HG03460 (cell line): Measurements from ENCODE around the gene FCRLB.
A peak's percentile ranks its signal among the peaks of the same experiment; 100 is the strongest.
"Not testable (repeated sequence)": the region's sequence is repeated elsewhere in the genome, so short reads cannot be mapped to it uniquely, and the experiment has no call there.

Experiments
- ATAC-seq: cut with Tn5 transposase; IDR thresholded peaks from one replicate; pipeline ENCODE4 v1.9.1; 2021; ENCODE audit not compliant: unreplicated experiment

FCRLB gene

GRCh38 chr1:161718559-161719324, 2.6 kb upstream of the FCRLB start:
- ATAC-seq: peak; percentile 63

- ATAC-seq: peak; percentile 46
Observed at GRCh38 chr1:161719325-161719611, 2.1 kb upstream of the FCRLB start.

DNA sequence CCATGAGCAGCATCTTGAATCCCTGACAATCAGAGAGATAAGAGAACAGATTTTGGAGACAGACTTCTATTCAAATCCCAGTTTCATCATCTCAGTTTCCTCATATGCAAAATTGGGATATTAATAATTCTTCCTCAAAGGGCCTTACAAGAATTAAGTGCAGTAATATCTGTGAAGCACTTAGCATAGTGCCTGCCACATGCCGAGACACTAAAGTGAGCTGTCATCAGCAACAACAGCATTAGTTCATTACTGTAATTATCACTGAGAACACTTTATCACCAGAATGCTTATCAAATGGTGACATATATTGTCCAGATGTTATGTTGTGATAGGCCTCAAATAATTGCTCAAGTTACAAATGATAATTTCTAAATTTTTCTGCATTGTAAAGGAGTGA, 922 bp upstream of the FCRLB start:
- no peak for ATAC-seq

GRCh38 chr1:161721738-161722343, 497 bp downstream of the FCRLB start:
- no peak for ATAC-seq

DNA sequence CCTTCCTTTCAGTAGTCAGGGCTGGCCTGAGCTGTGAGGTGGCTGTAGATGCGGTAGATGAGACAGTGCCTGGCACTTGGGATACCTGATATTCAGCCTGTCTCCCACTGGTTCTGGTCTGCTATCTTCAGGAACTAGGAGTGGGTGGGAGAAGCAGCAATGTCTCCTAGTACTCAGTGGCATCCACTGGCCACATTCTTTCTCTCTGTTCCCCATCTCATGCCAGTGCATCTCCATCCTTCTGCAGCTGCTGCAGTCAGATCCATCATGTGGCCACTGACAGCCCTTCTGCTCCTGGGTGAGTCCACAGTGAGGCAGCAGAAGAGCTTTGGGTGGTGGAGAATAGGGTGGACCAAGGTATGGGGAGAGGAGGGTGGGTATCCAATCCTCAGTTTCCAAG, 1.1 kb downstream of the FCRLB start:
- ATAC-seq: no peak

DNA sequence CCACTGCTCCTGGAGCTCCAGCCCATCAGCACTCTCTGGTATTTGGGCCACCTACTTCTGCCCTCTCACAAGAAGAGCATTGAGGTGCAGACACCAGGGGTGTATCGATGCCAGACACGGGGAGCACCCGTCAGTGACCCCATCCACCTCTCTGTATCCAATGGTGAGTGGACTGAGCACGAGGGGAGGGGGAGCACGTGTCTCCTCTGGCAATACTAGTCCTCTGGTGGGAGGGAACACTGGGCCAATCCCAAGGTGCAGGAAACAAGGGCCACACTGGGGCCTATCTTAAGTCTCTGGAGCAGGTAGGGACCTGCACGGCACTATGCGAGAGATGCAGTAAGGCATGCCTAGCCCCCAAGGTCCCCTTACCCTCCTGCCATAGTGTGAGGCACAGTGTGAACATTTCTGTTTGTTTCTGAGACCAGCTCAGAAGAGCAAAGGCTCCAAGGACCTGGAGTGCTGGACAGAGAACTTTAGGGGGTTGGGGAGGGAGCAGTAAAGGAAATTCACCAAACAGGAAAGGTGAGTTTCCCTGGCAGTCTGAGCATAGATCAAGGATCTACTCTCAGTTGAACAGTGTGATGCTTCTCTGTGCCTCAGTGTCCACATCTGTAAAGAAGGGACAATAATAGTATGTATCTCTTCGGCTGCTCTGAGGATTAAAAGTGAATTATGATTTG, 2.3 kb downstream of the FCRLB start:
- no peak for ATAC-seq

DNA sequence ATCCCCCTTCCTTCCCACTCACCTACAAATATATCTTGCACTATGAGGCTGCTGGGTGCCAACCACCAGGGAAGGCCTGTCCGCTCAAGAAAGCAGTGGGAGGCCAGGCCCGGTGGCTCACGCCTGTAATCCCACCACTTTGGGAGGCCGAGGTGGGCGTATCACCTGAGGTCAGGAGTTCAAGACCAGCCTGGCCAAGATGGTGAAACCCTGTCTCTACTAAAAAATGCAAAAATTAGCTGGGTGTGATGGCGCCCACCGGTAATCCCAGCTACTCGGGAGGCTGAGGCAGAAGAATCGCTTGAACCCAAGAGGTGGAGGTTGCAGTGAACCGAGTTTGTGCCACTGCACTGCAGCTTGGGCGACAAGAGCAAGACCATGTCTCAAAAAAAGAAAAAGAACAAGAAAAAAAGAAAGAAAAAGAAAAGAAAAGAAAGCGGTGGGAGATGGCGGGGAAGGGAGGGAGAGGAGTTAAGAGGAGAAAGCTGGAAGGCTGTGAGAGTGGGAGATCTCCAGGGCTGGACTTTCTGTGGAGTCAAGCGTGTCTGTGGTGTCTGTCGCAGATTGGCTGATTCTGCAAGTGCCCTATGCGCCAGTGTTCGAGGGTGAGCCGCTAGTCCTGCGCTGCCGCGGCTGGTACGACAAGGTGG, 4.0 kb downstream of the FCRLB start:
- ATAC-seq: not testable (repeated sequence)

DNA sequence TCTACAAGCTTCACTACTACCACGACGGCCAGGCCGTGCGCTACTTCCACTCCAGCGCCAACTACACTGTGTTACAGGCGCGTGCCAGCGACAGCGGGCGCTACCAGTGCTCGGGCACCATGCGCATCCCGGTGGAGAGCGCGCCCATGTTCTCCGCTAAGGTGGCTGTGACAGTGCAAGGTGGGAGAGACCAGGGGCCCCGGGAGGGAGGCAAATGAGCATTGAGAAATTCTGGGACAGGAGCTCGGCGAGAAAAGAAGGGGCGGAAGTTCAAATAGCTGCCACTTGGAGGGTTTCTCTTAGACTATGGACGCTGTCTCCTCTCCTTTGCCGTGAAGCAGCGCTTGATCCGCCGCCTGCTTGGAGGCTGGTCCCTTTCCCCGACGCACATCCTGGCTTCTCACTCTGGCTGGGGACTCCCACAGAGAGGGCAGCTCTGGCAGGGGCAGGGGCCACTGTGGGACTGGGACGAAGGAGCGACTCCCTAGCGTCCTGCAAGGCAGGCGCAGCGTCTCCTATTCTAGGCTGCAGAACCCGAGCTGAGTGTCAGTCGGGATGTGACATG, 4.6 kb downstream of the FCRLB start:
- ATAC-seq: peak; percentile 20

- peak; percentile 51 for ATAC-seq
Observed at GRCh38 chr1:161726473-161727255, 5.3 kb downstream of the FCRLB start.

DNA sequence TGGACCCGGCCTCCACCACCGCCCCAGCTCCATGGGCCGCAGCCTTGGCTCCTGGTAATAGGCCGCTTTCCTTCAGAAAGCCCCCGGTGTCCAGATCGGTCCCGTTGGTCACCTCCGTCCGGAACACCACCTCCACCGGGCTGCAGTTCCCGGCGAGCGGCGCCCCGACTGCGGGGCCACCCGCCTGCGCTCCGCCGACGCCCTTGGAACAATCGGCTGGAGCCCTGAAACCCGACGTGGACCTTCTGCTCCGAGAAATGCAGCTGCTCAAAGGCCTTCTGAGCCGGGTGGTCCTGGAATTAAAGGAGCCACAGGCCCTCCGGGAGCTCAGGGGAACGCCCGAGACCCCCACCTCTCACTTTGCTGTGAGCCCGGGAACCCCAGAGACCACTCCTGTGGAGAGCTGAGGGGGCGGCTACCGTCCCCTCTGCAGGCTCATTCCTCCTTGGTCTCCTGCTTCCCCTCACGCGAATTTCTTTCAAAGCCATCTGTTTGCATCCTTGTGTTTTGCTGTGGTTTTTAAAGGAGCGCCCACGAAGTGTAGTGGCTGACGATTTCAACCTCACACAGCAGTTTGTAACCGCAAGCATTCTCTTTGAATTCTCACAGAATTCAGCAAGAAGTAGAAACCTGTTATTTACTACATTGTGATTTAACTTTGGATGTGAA, 6.0 kb downstream of the FCRLB start:
- ATAC-seq: peak; percentile 16

- no peak for ATAC-seq
Observed at GRCh38 chr1:161728376-161729226, 7.3 kb downstream of the FCRLB start.

- ATAC-seq: no peak
Observed at GRCh38 chr1:161730050-161730564, 8.8 kb downstream of the FCRLB start.

DNA sequence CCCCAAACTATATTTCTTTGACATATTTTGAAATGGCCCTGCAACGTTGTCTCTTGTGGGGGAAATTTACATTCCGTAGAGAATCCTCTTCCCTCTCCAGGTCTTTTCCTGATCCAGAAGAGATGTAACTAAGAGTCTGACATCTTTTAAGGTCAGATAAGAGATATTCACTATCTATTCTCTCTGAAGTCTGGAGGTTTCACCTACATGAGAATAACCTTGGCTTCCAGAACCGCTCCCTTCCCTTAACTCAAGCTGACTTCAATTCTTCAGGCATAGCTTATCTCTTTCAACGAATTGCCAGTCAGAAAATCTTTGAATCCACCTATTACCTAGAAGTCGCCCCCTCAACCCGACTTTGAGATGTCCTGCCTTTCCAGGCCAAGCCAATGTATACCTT, 9.9 kb downstream of the FCRLB start:
- no peak for ATAC-seq

GRCh38 chr1:161731981-161732718, 10.8 kb downstream of the FCRLB start:
- no peak for ATAC-seq

DNA sequence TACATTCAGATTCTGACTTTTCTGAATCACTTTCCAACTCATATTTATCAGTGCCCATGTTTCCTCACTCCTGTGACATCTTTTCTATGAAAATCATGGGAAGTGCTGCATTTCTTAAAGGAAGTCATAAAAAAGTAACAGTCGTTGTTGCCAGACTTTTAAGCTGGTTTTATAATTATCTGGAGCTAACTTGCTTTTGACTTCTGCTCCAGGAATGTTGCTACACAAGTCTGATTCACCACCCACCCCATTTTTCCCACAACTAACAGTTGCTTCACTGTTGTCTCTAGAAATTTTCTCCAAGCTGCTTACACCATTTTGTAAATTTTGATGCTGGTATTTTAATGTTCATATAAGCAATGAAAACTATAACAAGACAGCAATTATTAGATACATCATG, 12.2 kb downstream of the FCRLB start:
- no peak for ATAC-seq

DNA sequence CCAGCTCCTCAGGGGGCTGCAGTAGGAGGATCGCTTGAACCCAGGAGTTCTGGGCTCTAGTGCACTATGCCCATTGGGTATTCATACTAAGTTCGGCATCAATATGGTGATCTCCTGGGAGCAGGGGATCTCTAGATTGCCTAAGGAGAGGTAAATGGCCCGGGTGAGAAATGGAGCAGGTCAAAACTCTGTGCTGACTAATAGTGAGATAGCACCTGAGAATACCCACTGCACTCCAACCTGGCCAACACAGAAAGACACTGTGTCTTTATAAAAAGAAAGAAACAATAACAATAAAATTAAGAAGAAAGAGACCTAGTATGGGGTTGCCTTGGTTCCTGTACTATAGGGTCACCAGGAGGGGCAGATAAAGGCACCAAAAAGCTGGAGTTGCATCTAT, 14.5 kb downstream of the FCRLB start:
- no peak for ATAC-seq

- ATAC-seq: no peak
Observed at GRCh38 chr1:161736335-161736969, 15.1 kb downstream of the FCRLB start.

- no peak for ATAC-seq
Observed at GRCh38 chr1:161737625-161738024, 16.3 kb downstream of the FCRLB start.
